LNCaP clone FGC (cell line): ENCODE data around the gene WNT8A.
"Not testable (repeated sequence)": the region's sequence is repeated elsewhere in the genome, so short reads cannot be mapped to it uniquely, and the experiment has no call there.

Source experiments
- DNase-seq: peaks from one replicate; pipeline ENCODE4 v3.0.0-alpha.2; 2011; ENCODE audit warnings: low read depth
- H3K4me3 ChIP-seq: 2 replicates; pipeline ENCODE4 v1.5.1; 2011; ENCODE audit warnings: mild to moderate bottlenecking, low read depth, low read length, control low read depth
- CTCF ChIP-seq: IDR thresholded peaks from 2 replicates; pipeline ENCODE4 v1.5.1; 2012; ENCODE audit warnings: mild to moderate bottlenecking; ENCODE audit not compliant: control insufficient read depth, insufficient read depth; ENCODE audit errors: extremely low read depth

Gene WNT8A

DNA sequence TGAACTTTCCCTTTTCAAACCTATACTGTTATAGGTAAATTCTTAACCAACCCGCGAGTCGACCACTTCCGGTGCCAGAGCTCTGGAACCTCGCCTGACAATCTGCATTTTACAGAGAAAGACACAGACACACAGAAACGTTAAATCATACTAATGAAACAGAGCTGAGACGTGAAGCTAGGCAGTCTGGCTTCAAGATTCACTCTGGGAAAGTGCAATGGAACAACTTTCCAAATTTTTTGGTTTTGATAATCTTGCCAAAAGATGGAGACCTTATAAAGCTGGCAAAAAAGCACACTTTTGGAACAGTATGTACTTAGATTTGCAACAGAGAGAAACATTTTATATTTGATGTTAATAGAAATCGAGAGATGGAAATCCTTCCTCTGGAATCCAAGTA, 15.9 kb upstream of the WNT8A start:
- no peak for DNase-seq
- TF ChIP-seq CTCF = no peak
- no peak overlapping the region for H3K4me3 ChIP-seq

DNA sequence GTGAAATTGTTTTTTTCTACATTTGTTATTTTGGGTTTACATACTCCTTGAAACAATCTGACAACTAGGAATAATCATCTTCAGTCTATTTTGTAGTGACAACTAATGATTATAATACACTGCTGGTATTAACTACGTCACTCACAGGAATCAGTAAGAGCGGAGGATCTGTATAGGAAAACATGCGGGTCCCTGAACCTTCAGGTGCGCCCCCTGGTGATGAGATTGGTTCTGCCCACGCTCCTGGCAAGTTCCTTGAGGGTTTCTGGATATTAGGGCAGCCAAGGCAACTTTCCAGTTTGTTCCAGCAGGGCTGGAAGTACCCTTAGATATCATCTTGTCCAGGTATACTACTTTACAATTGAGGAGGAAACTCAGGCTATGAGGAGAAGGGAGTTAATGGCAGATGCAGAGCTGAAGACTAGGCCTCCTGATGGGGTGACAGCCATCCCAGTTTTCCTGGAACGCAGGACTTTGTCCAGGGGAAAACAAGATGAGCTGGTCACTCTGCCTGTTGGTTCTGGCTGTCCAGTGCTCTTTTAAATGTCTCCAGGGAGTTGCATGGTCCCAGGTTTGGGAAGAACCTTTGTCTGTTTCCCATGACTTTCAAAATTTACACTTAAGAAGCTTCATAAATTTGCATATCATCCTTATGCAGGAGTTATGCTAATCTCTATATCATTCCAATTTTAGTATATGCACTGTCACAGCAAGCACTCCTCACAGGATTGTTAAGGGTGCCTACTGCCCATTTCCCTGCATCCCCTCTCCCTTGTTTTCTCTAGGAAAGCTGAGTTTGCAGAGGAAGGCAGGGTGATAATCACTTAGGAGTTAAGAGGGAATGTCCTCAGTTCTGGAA, 14.9 kb upstream of the WNT8A start:
- DNase-seq = peak; percentile 39
- no peak overlapping the region for H3K4me3 ChIP-seq
- peak; percentile 80 for TF ChIP-seq CTCF

DNA sequence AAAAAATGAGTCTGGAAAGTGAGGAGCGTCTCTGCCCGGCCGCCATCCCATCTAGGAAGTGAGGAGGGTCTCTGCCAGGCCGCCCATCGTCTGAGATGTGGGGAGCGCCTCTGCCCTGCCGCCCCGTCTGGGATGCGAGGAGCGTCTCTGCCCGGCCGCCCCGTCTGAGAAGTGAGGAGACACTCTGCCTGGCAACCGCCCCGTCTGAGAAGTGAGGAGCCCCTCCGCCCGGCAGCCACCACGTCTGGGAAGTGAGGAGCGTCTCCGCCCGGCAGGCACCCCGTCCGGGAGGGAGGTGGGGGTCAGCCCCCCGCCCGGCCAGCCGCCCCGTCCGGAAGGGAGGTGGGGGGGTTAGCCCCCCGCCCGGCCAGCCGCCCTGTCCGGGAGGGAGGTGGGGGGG, 13.8 kb upstream of the WNT8A start:
- not testable (repeated sequence) for H3K4me3 ChIP-seq, DNase-seq

DNA sequence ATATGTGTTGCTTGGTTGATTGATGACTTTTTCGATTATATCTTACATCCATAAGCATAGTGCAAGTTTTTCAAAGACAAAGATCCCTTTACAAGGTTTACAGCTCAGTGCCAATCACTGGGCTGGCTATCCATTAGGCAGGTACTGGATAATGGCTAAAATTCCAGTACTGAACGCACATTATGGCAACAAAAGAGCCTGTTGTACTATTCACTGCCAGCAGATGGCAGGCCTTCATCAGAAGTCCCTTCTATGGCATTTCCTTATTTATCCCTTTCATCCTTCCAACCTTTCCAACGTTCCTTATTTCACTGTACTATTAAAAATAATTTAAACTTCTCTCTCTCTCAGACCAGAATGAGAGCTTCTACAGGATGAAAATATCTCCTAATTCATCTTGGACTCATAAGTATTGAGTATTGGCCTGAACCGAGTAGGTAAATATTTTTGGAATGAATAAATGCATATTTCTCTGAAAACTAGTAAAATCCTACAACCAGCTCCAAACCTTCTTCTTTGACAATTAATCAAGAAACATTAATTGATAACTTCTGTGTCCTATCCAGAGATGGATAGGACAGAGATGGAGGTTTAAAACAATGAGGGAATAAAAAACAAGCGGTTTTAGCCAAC, 6.7 kb upstream of the WNT8A start:
- DNase-seq = peak; percentile 38
- no peak overlapping the region for H3K4me3 ChIP-seq
- TF ChIP-seq CTCF = peak; percentile 77

DNA sequence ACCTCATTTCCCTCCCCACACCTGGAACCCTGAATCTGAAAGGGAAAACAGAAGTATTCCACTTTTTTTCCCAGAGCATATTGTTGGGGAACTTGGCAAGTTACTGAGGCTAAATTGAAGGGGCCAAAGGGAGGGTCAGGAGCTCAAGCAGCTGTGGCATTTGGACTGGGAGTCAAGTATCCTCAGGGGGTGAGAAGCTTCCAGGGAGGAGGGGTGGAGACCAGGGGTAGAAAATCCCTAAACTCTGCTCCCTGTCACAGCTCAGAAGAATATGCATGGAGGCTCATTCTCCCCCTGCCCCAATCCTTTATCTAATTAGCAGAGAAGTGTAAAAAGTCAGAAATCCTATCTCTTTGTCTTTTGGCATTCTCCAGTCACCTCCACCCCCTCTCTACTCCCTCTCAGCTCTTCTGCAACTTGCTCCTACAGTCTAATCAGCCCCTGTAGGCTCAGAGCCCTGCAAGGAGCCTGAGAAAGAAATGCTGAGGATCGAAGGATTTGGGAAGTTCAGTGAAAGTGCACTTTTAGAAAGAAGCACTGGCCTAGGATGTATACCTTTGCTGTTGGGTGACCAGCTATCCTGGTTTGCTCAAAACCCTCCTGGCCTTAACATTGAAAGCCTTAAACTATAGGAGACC, 5.7 kb upstream of the WNT8A start:
- no peak for DNase-seq
- no peak for TF ChIP-seq CTCF
- H3K4me3 ChIP-seq = no peak overlapping the region

DNA sequence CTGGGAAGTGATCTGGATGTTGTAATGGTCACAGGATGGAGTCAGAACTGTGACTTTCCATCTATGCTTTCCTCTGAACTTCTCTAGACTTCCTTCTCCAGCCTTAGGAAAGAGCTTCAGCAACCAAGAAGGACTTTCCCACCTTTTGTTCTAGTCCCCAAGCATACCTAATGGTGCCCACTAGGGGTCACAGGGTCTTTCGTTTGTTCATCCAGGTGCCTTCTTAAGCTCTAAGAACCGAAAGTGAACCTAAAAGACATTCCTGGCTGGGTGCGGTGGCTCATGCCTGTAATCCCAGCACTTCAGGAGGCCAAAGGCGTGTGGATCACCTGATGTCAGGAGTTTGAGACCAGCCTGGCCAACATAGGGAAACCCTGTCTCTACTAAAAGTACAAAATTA, 1.8 kb upstream of the WNT8A start:
- no peak for DNase-seq
- no peak for TF ChIP-seq CTCF
- H3K4me3 ChIP-seq = no peak overlapping the region

DNA sequence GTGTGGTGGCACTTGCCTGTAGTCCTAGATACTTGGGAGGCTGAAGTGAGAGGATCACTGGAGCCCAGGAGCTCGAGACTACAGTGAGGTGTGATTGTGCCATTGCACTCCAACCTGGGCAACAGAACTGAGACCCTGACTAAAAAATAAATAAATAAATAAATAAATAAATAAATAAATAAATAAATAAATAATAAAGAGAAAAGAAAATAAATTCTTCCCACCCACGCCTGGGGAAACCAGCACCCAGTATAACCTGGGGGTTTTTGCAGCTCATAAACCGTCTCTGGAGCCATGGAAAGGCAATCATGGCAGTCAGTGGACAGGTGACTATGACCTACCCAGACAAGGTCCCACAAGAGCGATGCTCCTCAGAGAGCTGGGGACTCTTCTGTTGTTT, 7.9 kb downstream of the WNT8A start:
- no peak overlapping the region for H3K4me3 ChIP-seq
- no peak for TF ChIP-seq CTCF
- DNase-seq = no peak
